Measurements from ENCODE around the gene BPIFA1. TPM values are rescaled to one million over a fixed set of nuclear protein-coding genes. Genes with fewer than 3 reads are reported as not detected.

The BPIFA1 gene
- polyA plus RNA-seq, 1 donor from 2014 or later: not detected

GRCh38 chr20:33284284-33284683 is 48.5 kb downstream of the BPIFA1 start:
- H3K9me3 ChIP-seq (ENCODE audit: low read length): no peaks in the 10 kb centered on the region
- TF ChIP-seq TAF1 (IDR thresholded peaks at IDR 0.05; ENCODE audit: low read depth) (no peak), REST (IDR thresholded peaks at IDR 0.05; ENCODE audit: borderline replicate concordance) (no peak), MXI1 (conservative IDR thresholded peaks at IDR 0.05; ENCODE audit: poor library complexity, severe bottlenecking) (no peak), RAD21 (conservative IDR thresholded peaks at IDR 0.05) (no peak), CTCF (IDR thresholded peaks at IDR 0.05; ENCODE audit: poor library complexity, severe bottlenecking) (no peak), EP300 (conservative IDR thresholded peaks at IDR 0.05; ENCODE audit: poor library complexity, severe bottlenecking) (no peak), EZH2 (IDR thresholded peaks at IDR 0.05; ENCODE audit: borderline replicate concordance, insufficient read depth, low read length, poor library complexity, severe bottlenecking) (no peak), SMC3 (conservative IDR thresholded peaks at IDR 0.05; ENCODE audit: poor library complexity) (no peak), POLR2AphosphoS5 (IDR thresholded peaks at IDR 0.05) (no peak)
- no peaks in the 10 kb centered on the region for H3K27me3 ChIP-seq (ENCODE audit: insufficient read depth, low read depth, low read length)
- no peak overlapping the region for H3K4me3 ChIP-seq (ENCODE audit: low read length)
- no peak overlapping the region for H3K27ac ChIP-seq (ENCODE audit: low read length)
- H3K9me2 ChIP-seq (ENCODE audit: insufficient read depth, low read length): no peaks in the 10 kb centered on the region
- no peaks in the 10 kb centered on the region for H3K79me2 ChIP-seq (replicated peaks; ENCODE audit: insufficient read depth, low read length)
- no peaks in the 10 kb centered on the region for H3F3A ChIP-seq (ENCODE audit: insufficient read depth, low read length, poor library complexity, severe bottlenecking)
- H2AFZ ChIP-seq (ENCODE audit: low read depth, low read length): no peak overlapping the region
- no peak overlapping the region for H3K4me2 ChIP-seq (ENCODE audit: low read length)
- no peaks in the 10 kb centered on the region for H4K20me1 ChIP-seq (ENCODE audit: insufficient read depth)
- no peaks in the 10 kb centered on the region for H3K36me3 ChIP-seq (ENCODE audit: insufficient read depth, low read length)
- no peak overlapping the region for H3K9ac ChIP-seq (ENCODE audit: low read length)

- no peak overlapping the region for H2AFZ ChIP-seq (ENCODE audit: low read depth, low read length)
- H3K36me3 ChIP-seq (ENCODE audit: insufficient read depth, low read length): no peaks in the 10 kb centered on the region
- H3K4me3 ChIP-seq (ENCODE audit: low read length): no peak overlapping the region
- H3K9me3 ChIP-seq (ENCODE audit: low read length): no peaks in the 10 kb centered on the region
- H3K4me2 ChIP-seq (ENCODE audit: low read length): no peak overlapping the region
- no peaks in the 10 kb centered on the region for H3K27me3 ChIP-seq (ENCODE audit: insufficient read depth, low read depth, low read length)
- H3K9ac ChIP-seq (ENCODE audit: low read length): no peak overlapping the region
- no peaks in the 10 kb centered on the region for H3F3A ChIP-seq (ENCODE audit: insufficient read depth, low read length, poor library complexity, severe bottlenecking)
- H3K27ac ChIP-seq (ENCODE audit: low read length): no peak overlapping the region
- no peaks in the 10 kb centered on the region for H3K9me2 ChIP-seq (ENCODE audit: insufficient read depth, low read length)
- TF ChIP-seq REST (IDR thresholded peaks at IDR 0.05; ENCODE audit: borderline replicate concordance) (no peak), EP300 (conservative IDR thresholded peaks at IDR 0.05; ENCODE audit: poor library complexity, severe bottlenecking) (no peak), TAF1 (IDR thresholded peaks at IDR 0.05; ENCODE audit: low read depth) (no peak), CTCF (IDR thresholded peaks at IDR 0.05; ENCODE audit: poor library complexity, severe bottlenecking) (no peak), SMC3 (conservative IDR thresholded peaks at IDR 0.05; ENCODE audit: poor library complexity) (no peak), EZH2 (IDR thresholded peaks at IDR 0.05; ENCODE audit: borderline replicate concordance, insufficient read depth, low read length, poor library complexity, severe bottlenecking) (no peak), RAD21 (conservative IDR thresholded peaks at IDR 0.05) (no peak), MXI1 (conservative IDR thresholded peaks at IDR 0.05; ENCODE audit: poor library complexity, severe bottlenecking) (no peak), POLR2AphosphoS5 (IDR thresholded peaks at IDR 0.05) (no peak)
- H3K79me2 ChIP-seq (replicated peaks; ENCODE audit: insufficient read depth, low read length): no peaks in the 10 kb centered on the region
- H4K20me1 ChIP-seq (ENCODE audit: insufficient read depth): no peaks in the 10 kb centered on the region
These were observed 49.1 kb downstream of the BPIFA1 start for GRCh38 chr20:33284937-33285336.

All from neural cell (in vitro differentiated cells).